ENCODE data around the gene RSPO4.

- no peak for TF ChIP-seq CTCF (IDR thresholded peaks at IDR 0.05)
- no peak for TF ChIP-seq POLR2A (IDR thresholded peaks at IDR 0.05)
These were observed 91.8 kb downstream of the RSPO4 start for GRCh38 chr20:910132-910869.
